Measurements from ENCODE around the gene NXPE3. TPM values are rescaled to one million over a fixed set of nuclear protein-coding genes. Genes with fewer than 3 reads are reported as not detected.

The NXPE3 gene
- polyA plus RNA-seq, 1 donor (not counting 4 experiments of a cell fraction or from before 2014, with no cell fraction given) = 16.8 TPM

GRCh38 chr3:101858464-101859030 lies 79.5 kb downstream of the NXPE3 start:
- Histone ChIP-seq H3K4me3 (ENCODE audit: control insufficient read depth in 2 of 3, extremely low read depth in 1 of 3, insufficient read depth in 2 of 3, low read depth in 1 of 3, low read length in 3 of 3) (no peak overlapping the region), H3K36me3 (ENCODE audit: control insufficient read depth in 2 of 2, extremely low read depth in 1 of 2, insufficient read depth in 2 of 2, low read length in 2 of 2) (peaks cover 29 to 36% of the 10 kb centered on the region in 2 experiments)
- TF ChIP-seq EZH2 (IDR thresholded peaks at IDR 0.05; ENCODE audit: low read length) = no peak
- TF ChIP-seq, protein P1, sequence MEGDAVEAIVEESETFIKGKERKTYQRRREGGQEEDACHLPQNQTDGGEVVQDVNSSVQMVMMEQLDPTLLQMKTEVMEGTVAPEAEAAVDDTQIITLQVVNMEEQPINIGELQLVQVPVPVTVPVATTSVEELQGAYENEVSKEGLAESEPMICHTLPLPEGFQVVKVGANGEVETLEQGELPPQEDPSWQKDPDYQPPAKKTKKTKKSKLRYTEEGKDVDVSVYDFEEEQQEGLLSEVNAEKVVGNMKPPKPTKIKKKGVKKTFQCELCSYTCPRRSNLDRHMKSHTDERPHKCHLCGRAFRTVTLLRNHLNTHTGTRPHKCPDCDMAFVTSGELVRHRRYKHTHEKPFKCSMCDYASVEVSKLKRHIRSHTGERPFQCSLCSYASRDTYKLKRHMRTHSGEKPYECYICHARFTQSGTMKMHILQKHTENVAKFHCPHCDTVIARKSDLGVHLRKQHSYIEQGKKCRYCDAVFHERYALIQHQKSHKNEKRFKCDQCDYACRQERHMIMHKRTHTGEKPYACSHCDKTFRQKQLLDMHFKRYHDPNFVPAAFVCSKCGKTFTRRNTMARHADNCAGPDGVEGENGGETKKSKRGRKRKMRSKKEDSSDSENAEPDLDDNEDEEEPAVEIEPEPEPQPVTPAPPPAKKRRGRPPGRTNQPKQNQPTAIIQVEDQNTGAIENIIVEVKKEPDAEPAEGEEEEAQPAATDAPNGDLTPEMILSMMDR (optimal IDR thresholded peaks at IDR 0.05 in 1 of 3, IDR thresholded peaks at IDR 0.05 in 1 of 3, conservative IDR thresholded peaks at IDR 0.05 in 1 of 3; ENCODE audit: extremely low read depth in 1 of 3, insufficient read depth in 2 of 3, low read length in 3 of 3) = no peak

DNA sequence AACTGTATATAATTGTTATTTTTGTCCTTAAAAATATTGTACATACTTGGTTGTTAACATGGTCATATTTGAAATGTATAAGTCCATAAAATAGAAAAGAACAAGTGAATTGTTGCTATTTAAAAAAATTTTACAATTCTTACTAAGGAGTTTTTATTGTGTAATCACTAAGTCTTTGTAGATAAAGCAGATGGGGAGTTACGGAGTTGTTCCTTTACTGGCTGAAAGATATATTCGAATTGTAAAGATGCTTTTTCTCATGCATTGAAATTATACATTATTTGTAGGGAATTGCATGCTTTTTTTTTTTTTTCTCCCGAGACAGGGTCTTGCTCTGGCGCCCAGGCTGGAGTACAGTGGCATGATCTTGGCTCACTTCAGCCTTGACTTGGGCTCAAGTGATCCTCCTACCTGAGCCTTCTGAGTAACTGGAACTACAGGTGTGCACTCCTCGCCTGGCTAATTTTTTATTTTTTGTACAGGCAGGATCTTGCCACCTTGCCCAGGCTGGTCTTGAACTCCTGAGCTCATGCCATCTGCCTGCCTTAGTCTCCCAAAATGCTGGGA lies 81.0 kb downstream of the NXPE3 start:
- Histone ChIP-seq H2AFZ (ENCODE audit: control insufficient read depth, low read length) (no peak overlapping the region), H3K27me3 (ENCODE audit: control insufficient read depth, extremely low read depth, insufficient read depth, low read length) (no peaks in the 10 kb centered on the region), H3K79me2 (ENCODE audit: control insufficient read depth, insufficient read depth, low read length) (peaks cover 8% of the 10 kb centered on the region), H3K9me3 (ENCODE audit: control insufficient read depth, low read depth, low read length) (no peaks in the 10 kb centered on the region), H3K36me3 (ENCODE audit: control insufficient read depth in 2 of 2, extremely low read depth in 1 of 2, insufficient read depth in 2 of 2, low read length in 2 of 2) (peaks cover 20 to 28% of the 10 kb centered on the region in 2 experiments), H3K4me1 (ENCODE audit: control insufficient read depth, extremely low read depth, insufficient read depth, low read length) (peaks cover 2% of the 10 kb centered on the region), H3K9me1 (ENCODE audit: control insufficient read depth, extremely low read depth, insufficient read depth, low read length) (no peaks in the 10 kb centered on the region), H3K9ac (ENCODE audit: control insufficient read depth, extremely low read depth, insufficient read depth, low read length) (no peak overlapping the region), H4K20me1 (ENCODE audit: control insufficient read depth, extremely low read depth, insufficient read depth, low read length) (no peaks in the 10 kb centered on the region), H3K4me3 (ENCODE audit: control insufficient read depth in 2 of 3, extremely low read depth in 1 of 3, insufficient read depth in 2 of 3, low read depth in 1 of 3, low read length in 3 of 3) (no peak overlapping the region), H3K27ac (ENCODE audit: control insufficient read depth, insufficient read depth, low read length) (no peak overlapping the region), H3K4me2 (ENCODE audit: control insufficient read depth, extremely low read depth, insufficient read depth, low read depth, low read length) (no peak overlapping the region)
- TF ChIP-seq EZH2 (IDR thresholded peaks at IDR 0.05; ENCODE audit: low read length) = no peak
- TF ChIP-seq, protein P1 (optimal IDR thresholded peaks at IDR 0.05 in 1 of 3, IDR thresholded peaks at IDR 0.05 in 1 of 3, conservative IDR thresholded peaks at IDR 0.05 in 1 of 3; ENCODE audit: extremely low read depth in 1 of 3, insufficient read depth in 2 of 3, low read length in 3 of 3) = no peak
- FAIRE-seq (no peak), DNase-seq (ENCODE audit: low read depth, low spot score) (no peak)
- dilution Hi-C loops (cut with MboI; ENCODE audit: extremely low pct_ligation_motif_present, low sequenced_read_pairs) = no loop called here

More at GRCh38 chr3:101858464-101859030, 79.5 kb downstream of the NXPE3 start:
- Histone ChIP-seq H3K27ac (ENCODE audit: control insufficient read depth, insufficient read depth, low read length) (no peak overlapping the region), H3K27me3 (ENCODE audit: control insufficient read depth, extremely low read depth, insufficient read depth, low read length) (no peaks in the 10 kb centered on the region), H3K9me1 (ENCODE audit: control insufficient read depth, extremely low read depth, insufficient read depth, low read length) (no peaks in the 10 kb centered on the region), H4K20me1 (ENCODE audit: control insufficient read depth, extremely low read depth, insufficient read depth, low read length) (no peaks in the 10 kb centered on the region), H2AFZ (ENCODE audit: control insufficient read depth, low read length) (no peak overlapping the region), H3K79me2 (ENCODE audit: control insufficient read depth, insufficient read depth, low read length) (peaks cover 8% of the 10 kb centered on the region), H3K4me2 (ENCODE audit: control insufficient read depth, extremely low read depth, insufficient read depth, low read depth, low read length) (no peak overlapping the region), H3K9ac (ENCODE audit: control insufficient read depth, extremely low read depth, insufficient read depth, low read length) (no peak overlapping the region), H3K9me3 (ENCODE audit: control insufficient read depth, low read depth, low read length) (no peaks in the 10 kb centered on the region), H3K4me1 (ENCODE audit: control insufficient read depth, extremely low read depth, insufficient read depth, low read length) (peaks cover 4% of the 10 kb centered on the region)
- FAIRE-seq (no peak), DNase-seq (ENCODE audit: low read depth, low spot score) (no peak)
- dilution Hi-C loops (cut with MboI; ENCODE audit: extremely low pct_ligation_motif_present, low sequenced_read_pairs) = no loop called here

Data from keratinocyte (primary cell).